Measurements from ENCODE around the gene CLTCL1.
"Not testable (repeated sequence)": the region's sequence is repeated elsewhere in the genome, so short reads cannot be mapped to it uniquely, and the experiment has no call there.

CLTCL1 gene

GRCh38 chr22:19214078-19214473 is 77.4 kb downstream of the CLTCL1 start:
- DNase-seq = no peak

- DNase-seq = no peak
These were observed 78.0 kb downstream of the CLTCL1 start for GRCh38 chr22:19213442-19214077.

GRCh38 chr22:19213001-19213400 is 78.5 kb downstream of the CLTCL1 start:
- DNase-seq = no peak

GRCh38 chr22:19212302-19212870 is 79.1 kb downstream of the CLTCL1 start:
- DNase-seq = no peak

- no peak for DNase-seq
These were observed 81.3 kb downstream of the CLTCL1 start for GRCh38 chr22:19210188-19210587.

GRCh38 chr22:19208287-19208847 is 83.2 kb downstream of the CLTCL1 start:
- DNase-seq = no peak

GRCh38 chr22:19207884-19208283 is 83.6 kb downstream of the CLTCL1 start:
- DNase-seq = no peak

GRCh38 chr22:19207401-19207808 is 84.1 kb downstream of the CLTCL1 start:
- DNase-seq = no peak

GRCh38 chr22:19206287-19206686 is 85.2 kb downstream of the CLTCL1 start:
- no peak for DNase-seq

- no peak for DNase-seq
These were observed 86.9 kb downstream of the CLTCL1 start for GRCh38 chr22:19204640-19205039.

GRCh38 chr22:19203834-19204233 is 87.7 kb downstream of the CLTCL1 start:
- no peak for DNase-seq

GRCh38 chr22:19202799-19203186 is 88.7 kb downstream of the CLTCL1 start:
- not testable (repeated sequence) for DNase-seq

GRCh38 chr22:19201869-19202798 is 89.4 kb downstream of the CLTCL1 start:
- no peak for DNase-seq

- DNase-seq = no peak
These were observed 90.2 kb downstream of the CLTCL1 start for GRCh38 chr22:19201130-19201868.

GRCh38 chr22:19199479-19199878 is 92.0 kb downstream of the CLTCL1 start:
- no peak for DNase-seq

- DNase-seq = no peak
These were observed 93.3 kb downstream of the CLTCL1 start for GRCh38 chr22:19197997-19198865.

- DNase-seq = no peak
These were observed 94.5 kb downstream of the CLTCL1 start for GRCh38 chr22:19196841-19197612.

- DNase-seq = no peak
These were observed 95.5 kb downstream of the CLTCL1 start for GRCh38 chr22:19195796-19196731.

GRCh38 chr22:19194766-19195536 is 96.6 kb downstream of the CLTCL1 start:
- no peak for DNase-seq

Data from NCI-H1417 treated with DMSO at 0.1 percent for 48 hours (cell line).